Mesenchymal stem cell (in vitro differentiated cells and primary cell): Measurements from ENCODE around the gene MYO6. TPM values are rescaled to one million over a fixed set of nuclear protein-coding genes. Genes with fewer than 3 reads are reported as not detected.

Source experiments
- DNase-seq: peaks from one replicate; pipeline ENCODE4 v3.0.0-alpha.2; 2013
- H2AFZ ChIP-seq: one replicate; pipeline ENCODE4 v1.6.1; 2013; ENCODE audit warnings: low read depth, mild to moderate bottlenecking, control low read depth, inconsistent platforms, low read length, moderate library complexity
- H2AK5ac ChIP-seq: 2 replicates; pipeline ENCODE4 v1.6.1; 2013; ENCODE audit warnings: low read length, moderate library complexity, mild to moderate bottlenecking, inconsistent platforms; ENCODE audit not compliant: severe bottlenecking
- H2BK120ac ChIP-seq: one replicate; pipeline ENCODE4 v1.6.1; 2013; ENCODE audit warnings: low read depth, mild to moderate bottlenecking, inconsistent platforms, low read length, moderate library complexity
- H2BK12ac ChIP-seq, 2 experiments: one replicate each; pipeline ENCODE4 v1.6.1; 2013; ENCODE audit warnings: inconsistent platforms in 2 of 2, low read length in 2 of 2, mild to moderate bottlenecking in 2 of 2, moderate library complexity in 2 of 2, control low read depth in 1 of 2
- H2BK15ac ChIP-seq: one replicate; pipeline ENCODE4 v1.6.1; 2013; ENCODE audit warnings: mild to moderate bottlenecking, low read depth, inconsistent platforms; ENCODE audit not compliant: poor library complexity, severe bottlenecking
- H2BK5ac ChIP-seq: 2 replicates; pipeline ENCODE4 v1.6.1; 2013; ENCODE audit warnings: low read depth, mild to moderate bottlenecking, low read length, control low read depth, inconsistent platforms; ENCODE audit not compliant: poor library complexity, severe bottlenecking
- H3K14ac ChIP-seq, 2 experiments: one replicate each; pipeline ENCODE4 v1.6.1; 2013; ENCODE audit warnings: inconsistent platforms in 2 of 2, low read length in 2 of 2, control low read depth in 1 of 2, mild to moderate bottlenecking in 1 of 2, moderate library complexity in 1 of 2
- H3K18ac ChIP-seq, 2 experiments: one replicate each; pipeline ENCODE4 v1.6.1; 2013; ENCODE audit warnings: inconsistent platforms in 2 of 2, low read length in 2 of 2, control low read depth in 1 of 2, low read depth in 1 of 2, mild to moderate bottlenecking in 1 of 2
- H3K23ac ChIP-seq, 2 experiments: one replicate each; pipeline ENCODE4 v1.6.1; 2013; ENCODE audit warnings: inconsistent platforms in 2 of 2, low read length in 2 of 2, mild to moderate bottlenecking in 2 of 2, moderate library complexity in 2 of 2, control low read depth in 1 of 2
- H3K27ac ChIP-seq: 2 replicates; pipeline ENCODE4 v1.5.1; 2013; ENCODE audit warnings: mild to moderate bottlenecking, moderate library complexity, low read length, control low read depth, inconsistent platforms; ENCODE audit not compliant: poor library complexity, severe bottlenecking
- H3K27me3 ChIP-seq, 2 experiments: 2 replicates each; pipeline versions ENCODE4 v1.6.1 to v1.7.0; 2013; ENCODE audit warnings: low read length in 2 of 2, mild to moderate bottlenecking in 2 of 2, moderate library complexity in 2 of 2, control low read depth in 1 of 2, inconsistent platforms in 1 of 2; ENCODE audit not compliant: control insufficient read depth in 1 of 2, insufficient read depth in 1 of 2
- H3K36me3 ChIP-seq, 2 experiments: 2 replicates each; pipeline versions ENCODE4 v1.6.1 to v1.7.0; 2013; ENCODE audit warnings: low read length in 2 of 2, control low read depth in 1 of 2, inconsistent platforms in 1 of 2, low read depth in 1 of 2, mild to moderate bottlenecking in 1 of 2; ENCODE audit not compliant: insufficient read depth in 2 of 2, control insufficient read depth in 1 of 2
- H3K4ac ChIP-seq, 2 experiments: one replicate each; pipeline ENCODE4 v1.6.1; 2013; ENCODE audit warnings: inconsistent platforms in 2 of 2, low read length in 2 of 2, mild to moderate bottlenecking in 2 of 2, moderate library complexity in 2 of 2, control low read depth in 1 of 2, low read depth in 1 of 2
- H3K4me1 ChIP-seq: 2 replicates; pipeline ENCODE4 v1.6.1; 2013; ENCODE audit warnings: low read depth, low read length, control low read depth; ENCODE audit not compliant: control insufficient read depth, insufficient read depth
- H3K4me2 ChIP-seq: 2 replicates; pipeline ENCODE4 v1.6.1; 2013; ENCODE audit warnings: low read length, mild to moderate bottlenecking, inconsistent platforms; ENCODE audit not compliant: poor library complexity, severe bottlenecking
- H3K4me3 ChIP-seq, 2 experiments: 2 replicates each; pipeline versions ENCODE4 v1.5.1 to v1.7.0; 2013; ENCODE audit warnings: low read length in 2 of 2, mild to moderate bottlenecking in 2 of 2, control low read depth in 1 of 2, low read depth in 1 of 2; ENCODE audit not compliant: insufficient read depth in 1 of 2
- H3K79me1 ChIP-seq: replicated peaks from 2 replicates; pipeline ENCODE4 v1.6.1; 2013; ENCODE audit warnings: mild to moderate bottlenecking, control low read depth, low read length, inconsistent platforms; ENCODE audit not compliant: poor library complexity, severe bottlenecking
- H3K9ac ChIP-seq: 2 replicates; pipeline ENCODE4 v1.7.0; 2013; ENCODE audit warnings: mild to moderate bottlenecking, low read length, moderate library complexity
- H3K9me3 ChIP-seq: 2 replicates; pipeline ENCODE4 v1.7.0; 2013; ENCODE audit warnings: mild to moderate bottlenecking, low read length; ENCODE audit not compliant: control insufficient read depth
- H4K8ac ChIP-seq: one replicate; pipeline ENCODE4 v1.6.1; 2013; ENCODE audit warnings: inconsistent platforms, mild to moderate bottlenecking, low read length, moderate library complexity
- H4K91ac ChIP-seq: one replicate; pipeline ENCODE4 v1.6.1; 2013; ENCODE audit warnings: mild to moderate bottlenecking, low read length, inconsistent platforms
- WGBS: methylation state at CpG from one replicate; pipeline ENCODE4 v1.1.7; 2013; ENCODE audit warnings: mixed read lengths; 5-methylcytosine and 5-hydroxymethylcytosine counted together
- small RNA-seq: library from polyadenylated mRNA; stranded (forward); fragments of <200 nt; extraction: miRNeasy Mini kit (QIAGEN cat#:217004); gene quantifications from one replicate; pipeline ENCODE3, GENCODE V24; 2013; ENCODE audit warnings: low read depth

MYO6 gene

GRCh38 chr6:75952128-75952527 lies 203.1 kb downstream of the MYO6 start:
- H3K27me3 ChIP-seq = peaks cover 0 to 11% of the 10 kb centered on the region in 2 experiments
- H2AFZ ChIP-seq = no peak overlapping the region
- no peak overlapping the region for H3K14ac ChIP-seq
- no peak overlapping the region for H4K91ac ChIP-seq
- 55% methylated on average over 2 of the region's 3 CpGs for WGBS
- H3K4me1 ChIP-seq = no peaks in the 10 kb centered on the region
- no peak for DNase-seq
- H3K18ac ChIP-seq = no peak overlapping the region
- no peak overlapping the region for H2BK12ac ChIP-seq
- H2BK15ac ChIP-seq = no peak overlapping the region
- no peak overlapping the region for H2BK5ac ChIP-seq
- H3K79me1 ChIP-seq = no peaks in the 10 kb centered on the region
- no peaks in the 10 kb centered on the region for H3K36me3 ChIP-seq
- no peak overlapping the region for H2BK120ac ChIP-seq
- H3K4ac ChIP-seq = no peak overlapping the region
- H3K9me3 ChIP-seq = no peaks in the 10 kb centered on the region
- no peak overlapping the region for H3K23ac ChIP-seq
- H3K9ac ChIP-seq = no peak overlapping the region
- no peak overlapping the region for H3K4me3 ChIP-seq
- H3K27ac ChIP-seq = no peak overlapping the region
- no peak overlapping the region for H4K8ac ChIP-seq
- H2AK5ac ChIP-seq = no peak overlapping the region
- no peak overlapping the region for H3K4me2 ChIP-seq

DNA sequence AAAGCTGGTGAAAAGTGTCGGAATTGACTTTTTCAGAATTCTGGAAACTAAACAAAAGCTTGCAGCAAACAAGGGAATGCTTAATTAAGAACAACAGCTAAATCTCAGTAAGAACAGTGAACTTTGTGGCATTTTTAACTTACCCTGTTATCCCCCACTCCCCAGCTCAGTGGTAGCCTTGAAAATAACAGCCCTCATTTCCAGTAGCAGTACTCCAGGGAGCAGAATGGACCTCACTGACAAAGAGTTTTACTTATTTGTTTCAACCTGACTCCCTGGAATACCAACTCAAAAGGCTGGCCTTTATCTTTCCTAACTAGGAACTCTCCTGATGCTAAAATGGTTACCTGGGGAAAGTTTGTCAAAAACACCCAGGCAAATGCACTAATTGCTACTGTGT lies 214.5 kb downstream of the MYO6 start:
- no peak overlapping the region for H2BK12ac ChIP-seq
- H3K18ac ChIP-seq = no peak overlapping the region
- H3K4me1 ChIP-seq = no peaks in the 10 kb centered on the region
- no peak overlapping the region for H2AFZ ChIP-seq
- H4K91ac ChIP-seq = no peak overlapping the region
- H3K36me3 ChIP-seq = no peaks in the 10 kb centered on the region
- no peaks in the 10 kb centered on the region for H3K79me1 ChIP-seq
- H4K8ac ChIP-seq = no peak overlapping the region
- H2BK15ac ChIP-seq = no peak overlapping the region
- H3K9ac ChIP-seq = no peak overlapping the region
- no peak overlapping the region for H2BK5ac ChIP-seq
- no peak overlapping the region for H2AK5ac ChIP-seq
- H3K4me3 ChIP-seq = no peak overlapping the region
- whole genome bisulfite sequencing = 100% methylated on average over 1 of the region's 1 CpG
- no peak overlapping the region for H3K14ac ChIP-seq
- H3K23ac ChIP-seq = no peak overlapping the region
- H3K4ac ChIP-seq = no peak overlapping the region
- H2BK120ac ChIP-seq = no peak overlapping the region
- no peak overlapping the region for H3K27ac ChIP-seq
- no peaks in the 10 kb centered on the region for H3K27me3 ChIP-seq
- no peak for DNase-seq
- peaks cover 2% of the 10 kb centered on the region for H3K9me3 ChIP-seq
- no peak overlapping the region for H3K4me2 ChIP-seq

DNA sequence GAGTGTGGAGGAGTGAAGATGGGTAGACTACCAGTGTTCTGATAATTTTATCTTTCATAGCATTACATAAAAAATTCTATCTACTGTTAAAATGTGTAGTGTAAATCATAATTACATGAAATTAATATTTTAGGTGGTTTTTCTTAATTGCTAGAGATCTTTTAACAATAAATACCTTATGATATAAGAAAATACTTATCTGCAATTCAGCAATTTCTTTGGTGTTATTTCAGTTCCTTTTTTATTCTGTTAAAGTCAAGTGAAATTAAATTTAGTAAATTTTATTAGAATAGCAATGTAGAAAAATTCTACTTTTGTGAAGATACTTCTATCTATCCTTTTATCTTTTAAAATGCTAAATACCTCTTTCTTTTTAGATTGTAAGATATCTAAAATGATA lies 219.1 kb downstream of the MYO6 start:
- Histone ChIP-seq H3K9me3 (no peaks in the 10 kb centered on the region), H2BK12ac (no peak overlapping the region), H2AK5ac (no peak overlapping the region), H3K4ac (no peak overlapping the region), H3K18ac (no peak overlapping the region), H3K27me3 (no peaks in the 10 kb centered on the region), H2BK120ac (no peak overlapping the region), H2AFZ (no peak overlapping the region), H3K9ac (no peak overlapping the region), H4K91ac (no peak overlapping the region), H3K14ac (no peak overlapping the region), H2BK5ac (no peak overlapping the region), H3K36me3 (no peaks in the 10 kb centered on the region), H3K4me3 (no peak overlapping the region), H3K4me1 (no peaks in the 10 kb centered on the region), H4K8ac (no peak overlapping the region), H3K4me2 (no peak overlapping the region), H3K79me1 (no peaks in the 10 kb centered on the region), H2BK15ac (no peak overlapping the region), H3K23ac (no peak overlapping the region), H3K27ac (no peak overlapping the region)
- DNase-seq = no peak

Small RNA genes lying within 50 kb of the gene (small RNA-seq; reads per million reads assigned to genes)
- gene RF00019 = not detected
- not detected for gene RNA5SP209
- gene RNU6-155P = not detected
